AG20443 (cell line): ENCODE results near the gene RBFA.
"Not testable (repeated sequence)": the region's sequence is repeated elsewhere in the genome, so short reads cannot be mapped to it uniquely, and the experiment has no call there.

Source experiments
- DNase-seq: peaks from one replicate; pipeline ENCODE4 v3.0.0; 2012; ENCODE audit warnings: low spot score, mixed read lengths

Gene RBFA, protein sequence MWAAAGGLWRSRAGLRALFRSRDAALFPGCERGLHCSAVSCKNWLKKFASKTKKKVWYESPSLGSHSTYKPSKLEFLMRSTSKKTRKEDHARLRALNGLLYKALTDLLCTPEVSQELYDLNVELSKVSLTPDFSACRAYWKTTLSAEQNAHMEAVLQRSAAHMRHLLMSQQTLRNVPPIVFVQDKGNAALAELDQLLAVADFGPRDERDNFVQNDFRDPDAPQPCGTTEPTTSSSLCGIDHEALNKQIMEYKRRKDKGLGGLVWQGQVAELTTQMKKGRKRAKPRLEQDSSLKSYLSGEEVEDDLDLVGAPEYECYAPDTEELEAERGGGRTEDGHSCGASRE

GRCh38 chr18:80034068-80034851 is at the start of gene RBFA:
TSS of gene RBFA (plus strand) at chr18:80034434. CDS start at chr18:80034496, 62 bp downstream.
- DNase-seq, result peak; percentile 99

- no peak for DNase-seq
These were observed 49.1 kb upstream of the RBFA start for GRCh38 chr18:79985172-79985571.

- DNase-seq, result peak; percentile 25
These were observed 47.5 kb upstream of the RBFA start for GRCh38 chr18:79986726-79987125.

DNA sequence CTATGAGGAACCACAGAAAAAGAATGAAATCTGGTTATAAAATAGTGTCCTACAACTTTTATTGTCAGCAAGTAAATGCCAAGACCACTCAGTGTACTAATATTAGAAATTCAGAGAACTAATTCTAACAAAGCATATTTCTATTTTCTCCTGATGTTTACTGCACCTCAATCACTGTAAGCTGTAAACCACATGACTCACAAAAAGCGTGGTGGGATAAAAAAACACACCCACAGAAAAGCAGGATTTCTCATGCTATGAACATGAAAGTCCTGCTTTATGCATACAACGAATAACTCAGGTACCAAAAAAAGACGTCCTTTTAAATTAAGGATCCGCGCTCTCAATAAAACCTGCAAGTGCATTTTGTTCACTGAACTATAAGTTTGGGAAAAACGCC is 46.7 kb upstream of the RBFA start:
- DNase-seq, result peak; percentile 34

DNA sequence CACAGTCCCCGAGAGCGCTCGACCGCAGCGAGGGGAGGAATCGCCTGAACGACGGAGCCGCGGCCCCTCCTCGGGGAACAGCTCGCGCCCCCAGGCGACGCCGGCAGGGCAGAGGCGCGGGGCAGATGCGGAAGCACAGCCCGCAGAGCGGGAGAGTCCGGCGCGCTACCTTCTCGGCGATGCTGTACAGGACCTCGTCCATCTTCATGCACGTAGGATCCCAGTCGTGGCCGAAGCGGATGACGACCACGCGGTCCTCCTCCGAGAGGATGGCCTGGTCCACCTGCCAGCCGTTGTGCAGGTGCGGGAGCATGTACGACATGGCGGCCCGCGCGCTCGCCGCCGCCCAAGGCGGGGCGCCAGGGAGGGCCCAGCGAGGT is 46.2 kb upstream of the RBFA start:
- DNase-seq, result peak; percentile 77

DNA sequence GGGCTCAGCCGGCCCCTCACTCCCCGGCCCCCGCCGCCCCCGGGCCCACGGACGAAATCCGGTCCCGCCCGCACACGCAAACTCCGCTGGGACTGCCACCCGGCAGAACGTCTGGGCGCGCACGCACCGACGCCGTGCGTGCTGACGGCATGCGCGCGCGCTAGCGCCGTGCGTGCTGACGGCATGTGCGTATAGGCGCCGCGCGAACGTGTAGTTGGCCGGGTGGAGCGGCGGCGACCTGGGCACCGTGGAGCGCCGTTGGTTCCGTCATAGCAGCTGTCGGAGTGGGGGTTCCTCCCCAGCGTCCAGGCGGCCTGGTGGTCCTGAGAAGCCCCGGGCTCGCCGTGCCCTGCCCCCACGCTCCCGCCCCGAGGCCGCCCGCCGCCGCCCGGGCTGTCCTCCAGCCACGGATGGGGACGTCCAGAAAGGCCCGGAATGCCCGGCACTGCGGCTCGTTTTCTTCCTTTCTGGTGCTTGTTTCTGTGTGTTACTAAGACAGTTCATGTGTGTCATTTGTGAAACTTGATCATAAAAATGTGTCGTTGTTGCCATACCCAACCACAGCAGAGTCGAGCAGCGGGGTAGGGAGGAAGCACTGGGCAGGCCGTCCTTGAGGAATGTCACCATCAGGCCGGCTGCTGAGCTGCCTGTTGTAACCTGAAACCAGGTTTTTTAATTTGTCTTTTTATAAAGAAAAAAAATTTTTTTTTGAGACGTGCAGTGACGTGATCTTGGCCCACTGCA is 45.6 kb upstream of the RBFA start, which contains the start of gene TXNL4A:
TSS of gene TXNL4A (minus strand) at position 113 of the 744 bp plus-strand sequence. CDS start 171 bp downstream, outside the sequence.
- DNase-seq, result peak; percentile 95

- no peak for DNase-seq
These were observed 45.1 kb upstream of the RBFA start for GRCh38 chr18:79989195-79989497.

GRCh38 chr18:79991494-79991893 is 42.7 kb upstream of the RBFA start:
- DNase-seq, result no peak

- DNase-seq, result not testable (repeated sequence)
These were observed 34.5 kb upstream of the RBFA start for GRCh38 chr18:79999701-80000100.

- DNase-seq, result no peak
These were observed 33.4 kb upstream of the RBFA start for GRCh38 chr18:80000877-80001276.

DNA sequence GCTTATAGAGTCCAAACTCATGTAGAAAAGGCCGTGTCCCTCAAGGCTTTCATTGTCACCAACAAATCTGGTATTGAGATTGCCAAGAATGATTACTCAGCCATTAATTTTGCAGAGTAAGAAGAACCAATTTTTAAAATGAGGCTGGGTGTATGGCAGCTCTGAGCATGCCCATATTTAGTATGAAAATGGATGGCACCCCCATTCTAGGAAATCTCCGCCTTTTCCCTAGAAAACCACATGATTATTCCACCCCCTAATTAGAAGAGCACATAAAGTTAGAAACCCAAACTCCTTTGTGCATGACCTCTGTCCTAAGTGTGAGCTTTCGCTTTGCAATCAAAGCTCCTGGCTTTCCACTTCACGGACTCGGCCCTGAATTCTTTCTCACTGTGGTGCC is 31.8 kb upstream of the RBFA start:
- no peak for DNase-seq

DNA sequence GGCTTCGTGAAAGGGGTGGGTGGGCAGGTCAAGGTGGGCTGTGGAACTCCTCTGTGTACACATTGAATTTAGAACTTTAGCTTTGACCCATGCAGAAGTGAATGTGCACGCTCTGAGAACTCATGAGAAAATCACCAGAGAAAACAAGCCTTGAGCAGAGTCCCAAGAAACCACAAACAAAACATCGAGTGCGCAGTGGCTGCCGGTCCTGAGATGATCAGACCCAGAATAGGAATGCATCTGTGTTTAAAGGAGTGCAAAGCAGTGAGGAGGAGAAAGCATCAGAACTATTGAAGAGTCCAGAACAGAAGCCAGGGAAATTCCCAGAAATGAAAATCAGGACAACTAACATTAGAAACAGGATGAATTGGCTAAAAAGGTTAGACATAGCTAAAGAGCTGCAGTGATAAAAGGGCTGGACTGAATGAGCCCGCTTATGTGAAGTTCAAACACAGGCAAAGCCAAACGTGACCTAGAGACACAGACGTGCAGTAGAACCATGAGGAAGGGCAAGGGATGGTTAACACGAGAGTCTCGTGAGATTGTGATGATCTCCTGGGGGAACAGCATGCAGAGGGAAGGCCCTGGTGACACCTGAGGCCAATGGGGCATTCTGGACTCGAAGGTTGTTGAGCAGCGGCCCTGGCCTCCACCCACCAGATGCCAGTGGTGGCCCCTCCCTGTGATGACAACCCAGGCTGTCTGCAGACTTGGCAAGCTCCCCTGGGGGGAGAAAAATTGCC is 29.5 kb upstream of the RBFA start:
- no peak for DNase-seq

- DNase-seq, result no peak
These were observed 27.5 kb upstream of the RBFA start for GRCh38 chr18:80006724-80007123.

DNA sequence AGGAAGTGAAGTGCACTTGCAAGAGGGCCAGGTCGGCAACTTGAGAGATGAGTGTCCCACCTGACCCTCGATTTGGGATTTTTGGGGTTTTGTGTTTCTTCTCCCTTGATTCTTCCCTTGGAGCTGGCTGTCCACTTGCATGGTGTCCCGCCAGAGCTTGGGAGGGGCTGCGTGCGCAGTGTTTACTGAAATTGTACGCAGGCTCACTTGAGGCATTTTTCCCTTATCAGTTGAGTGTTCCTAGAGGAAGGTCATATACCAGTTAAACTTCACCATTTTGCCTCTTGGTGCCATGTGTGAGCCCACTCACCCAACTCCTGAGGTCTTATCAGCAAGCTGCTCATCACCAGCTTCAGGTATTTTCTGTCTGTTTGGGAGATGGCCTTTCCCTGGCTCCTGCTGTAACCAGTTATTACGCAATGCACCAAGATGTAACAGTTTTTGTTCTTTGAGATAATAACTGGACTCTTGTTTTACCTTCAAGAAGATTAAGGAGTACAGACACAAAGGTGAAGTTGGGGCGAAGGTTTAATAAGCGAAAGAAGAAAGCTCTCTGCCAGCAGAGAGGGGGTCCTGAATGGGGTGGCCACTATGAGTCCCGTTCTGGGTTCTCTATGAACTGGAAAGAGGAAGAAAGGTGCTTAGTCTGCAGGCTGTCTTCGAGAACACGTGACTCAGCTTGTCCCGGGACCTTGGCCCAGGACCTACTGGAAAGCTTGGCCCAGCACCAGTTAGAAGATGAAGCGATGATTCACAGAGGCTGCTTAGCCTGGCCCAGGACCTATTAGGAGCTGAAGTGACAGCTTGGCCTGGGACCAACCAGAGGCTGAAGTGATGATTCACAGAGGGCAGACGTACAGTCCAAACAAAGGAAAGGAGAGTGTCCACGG is 24.3 kb upstream of the RBFA start:
- peak; percentile 96 for DNase-seq

GRCh38 chr18:80010551-80010906 is 23.7 kb upstream of the RBFA start:
- DNase-seq, result peak; percentile 61

DNA sequence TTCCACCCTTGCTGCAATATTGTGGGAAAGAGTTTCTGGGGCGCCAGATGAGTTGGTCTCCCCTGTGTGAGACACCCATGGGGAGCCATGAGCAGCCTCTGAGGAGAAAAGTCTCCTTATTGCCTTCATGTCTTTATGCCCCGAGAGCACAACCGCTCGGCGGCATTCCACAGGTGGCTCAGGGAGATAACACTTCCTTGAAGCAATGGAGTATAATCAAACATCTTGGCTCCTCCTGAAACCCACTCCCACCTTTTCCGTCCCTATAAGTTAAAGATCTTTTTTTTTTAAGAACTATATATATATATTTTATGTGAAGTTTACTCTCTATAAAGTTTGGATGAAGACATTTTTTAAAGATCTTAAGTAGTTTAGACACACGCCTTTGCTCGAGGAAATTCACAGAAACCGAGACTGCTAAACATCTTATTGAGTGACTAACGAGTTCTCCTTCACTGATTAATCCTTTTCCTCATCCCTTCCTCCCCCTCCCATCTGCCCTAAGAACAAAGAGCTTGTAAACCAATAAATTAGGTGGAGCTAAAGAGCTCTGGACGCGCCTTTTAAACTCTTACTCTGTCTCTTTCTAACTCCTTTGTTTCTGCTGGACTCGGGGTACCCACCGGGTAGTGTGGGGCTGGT is 22.6 kb upstream of the RBFA start:
- DNase-seq, result not testable (repeated sequence)

DNA sequence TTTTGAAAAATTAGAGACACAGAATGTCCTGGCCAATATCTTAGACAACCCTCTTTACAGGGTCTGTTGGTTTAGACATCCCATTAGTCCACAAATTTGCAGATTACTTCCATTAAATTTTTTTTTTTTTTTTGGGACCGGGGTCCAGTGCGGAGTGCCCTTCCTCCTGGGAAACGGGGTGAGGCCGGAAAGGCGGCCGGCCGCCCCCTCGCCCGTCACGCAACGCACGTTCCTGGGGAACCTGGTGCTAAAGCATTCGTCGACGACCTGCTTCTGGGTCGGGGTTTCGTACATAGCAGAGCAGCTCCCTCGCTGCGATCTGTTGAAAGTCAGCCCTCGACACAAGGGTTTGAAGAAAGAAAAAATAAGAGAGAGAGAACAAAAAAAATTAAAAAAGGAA is 21.5 kb upstream of the RBFA start:
- no peak for DNase-seq

- no peak for DNase-seq
These were observed 11.6 kb upstream of the RBFA start for GRCh38 chr18:80022613-80023012.

DNA sequence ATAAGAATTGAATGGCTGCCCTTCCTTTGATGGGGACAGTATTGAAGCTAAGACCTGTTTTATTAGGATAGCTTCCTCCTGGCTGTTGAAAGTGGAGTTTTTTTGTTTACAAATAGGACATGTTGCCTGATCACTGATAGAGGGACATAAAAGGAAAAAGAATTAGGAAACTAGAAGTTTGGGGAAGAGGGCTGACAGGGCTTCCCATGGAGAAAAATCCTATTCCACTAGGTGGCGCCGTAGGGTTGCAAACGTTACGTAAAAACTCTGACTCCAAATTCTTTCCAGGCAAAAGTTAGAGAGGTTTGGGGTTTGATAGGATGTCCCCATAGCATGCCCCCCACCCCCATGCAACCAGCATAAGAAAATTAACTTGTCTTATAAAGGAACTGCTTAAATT is 11.1 kb upstream of the RBFA start:
- no peak for DNase-seq

DNA sequence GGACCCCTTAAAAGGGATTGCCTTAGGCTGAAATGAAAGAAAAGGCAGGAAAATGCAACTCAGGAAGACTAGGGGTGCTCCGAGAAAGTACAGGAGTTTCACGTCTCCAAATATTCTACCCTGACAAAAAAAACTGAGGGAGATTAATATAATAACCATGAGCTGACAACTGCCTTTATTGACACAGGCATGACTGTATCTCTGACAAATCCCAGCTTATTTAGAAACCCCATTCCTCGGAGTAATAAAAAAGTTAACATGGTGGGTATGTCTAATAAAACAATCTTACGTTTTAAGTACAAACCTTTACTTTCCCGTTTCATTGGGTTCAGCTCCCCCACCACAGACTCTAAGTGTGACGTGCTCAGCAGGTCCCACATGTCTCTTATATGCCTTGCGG is 7.9 kb upstream of the RBFA start:
- no peak for DNase-seq

DNA sequence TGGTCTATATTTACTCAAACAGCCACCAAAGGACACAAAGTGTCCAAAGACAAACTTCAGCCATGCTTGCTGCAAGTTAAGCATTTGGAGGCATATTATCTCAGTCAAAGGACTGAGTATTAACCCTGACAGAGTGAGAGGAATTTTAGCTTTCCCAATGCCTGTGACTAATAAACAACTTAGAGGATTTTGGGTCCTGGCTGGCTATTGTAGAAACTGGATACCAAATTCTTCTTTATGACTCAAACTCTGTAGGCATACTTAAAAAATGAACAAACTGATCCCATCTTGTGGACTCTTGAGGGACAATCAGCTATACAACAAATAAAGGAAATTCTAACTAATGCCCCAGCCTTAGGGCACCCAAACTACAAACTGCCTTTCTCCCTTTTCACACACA is 6.5 kb upstream of the RBFA start:
- DNase-seq, result peak; percentile 55
